ENCODE results near the gene SERP2. TPM values are rescaled to one million over a fixed set of nuclear protein-coding genes. Genes with fewer than 3 reads are reported as not detected.
A peak's percentile ranks its signal among the peaks of the same experiment; 100 is the strongest.

The SERP2 gene
- total and polyA plus RNA-seq, 2 of the 13 experiments (the other 11 are each of a cell fraction or from before 2014, with no cell fraction given) = not detected

DNA sequence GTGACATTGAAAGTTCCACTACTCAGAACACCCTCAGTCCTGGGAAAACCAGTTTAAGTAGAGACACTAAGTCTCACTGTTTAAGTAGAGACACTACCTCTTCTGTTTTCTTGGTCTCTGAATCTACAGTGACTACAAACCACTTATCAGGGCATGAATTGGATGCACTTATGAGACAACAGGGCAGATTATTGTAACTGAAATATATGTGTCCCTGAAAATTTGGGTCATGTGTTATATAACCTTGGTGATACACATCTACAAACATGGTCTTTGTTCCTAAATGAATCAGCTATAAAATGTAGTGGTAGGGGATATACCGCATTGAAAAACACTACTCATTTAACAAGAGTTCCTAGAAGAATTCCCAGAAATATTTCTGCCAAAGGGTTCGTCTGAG lies 55.7 kb downstream of the SERP2 start (continued):
- peak; percentile 31; the same call in 1 of the 2 replicates for TF ChIP-seq BCL6 (CRISPR knock-in tag; IDR thresholded peaks at IDR 0.05)
- TF ChIP-seq, protein P1, sequence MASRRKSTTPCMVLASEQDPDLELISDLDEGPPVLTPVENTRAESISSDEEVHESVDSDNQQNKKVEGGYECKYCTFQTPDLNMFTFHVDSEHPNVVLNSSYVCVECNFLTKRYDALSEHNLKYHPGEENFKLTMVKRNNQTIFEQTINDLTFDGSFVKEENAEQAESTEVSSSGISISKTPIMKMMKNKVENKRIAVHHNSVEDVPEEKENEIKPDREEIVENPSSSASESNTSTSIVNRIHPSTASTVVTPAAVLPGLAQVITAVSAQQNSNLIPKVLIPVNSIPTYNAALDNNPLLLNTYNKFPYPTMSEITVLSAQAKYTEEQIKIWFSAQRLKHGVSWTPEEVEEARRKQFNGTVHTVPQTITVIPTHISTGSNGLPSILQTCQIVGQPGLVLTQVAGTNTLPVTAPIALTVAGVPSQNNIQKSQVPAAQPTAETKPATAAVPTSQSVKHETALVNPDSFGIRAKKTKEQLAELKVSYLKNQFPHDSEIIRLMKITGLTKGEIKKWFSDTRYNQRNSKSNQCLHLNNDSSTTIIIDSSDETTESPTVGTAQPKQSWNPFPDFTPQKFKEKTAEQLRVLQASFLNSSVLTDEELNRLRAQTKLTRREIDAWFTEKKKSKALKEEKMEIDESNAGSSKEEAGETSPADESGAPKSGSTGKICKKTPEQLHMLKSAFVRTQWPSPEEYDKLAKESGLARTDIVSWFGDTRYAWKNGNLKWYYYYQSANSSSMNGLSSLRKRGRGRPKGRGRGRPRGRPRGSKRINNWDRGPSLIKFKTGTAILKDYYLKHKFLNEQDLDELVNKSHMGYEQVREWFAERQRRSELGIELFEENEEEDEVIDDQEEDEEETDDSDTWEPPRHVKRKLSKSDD (CRISPR knock-in tag; IDR thresholded peaks at IDR 0.05; ENCODE audit: low read depth) = no peak
- 0 out of 2 replicates have a peak, but pooled peaks have one; percentile 30 for TF ChIP-seq NCOA2 (CRISPR knock-in tag; IDR thresholded peaks at IDR 0.05)
- TF ChIP-seq, protein P2, sequence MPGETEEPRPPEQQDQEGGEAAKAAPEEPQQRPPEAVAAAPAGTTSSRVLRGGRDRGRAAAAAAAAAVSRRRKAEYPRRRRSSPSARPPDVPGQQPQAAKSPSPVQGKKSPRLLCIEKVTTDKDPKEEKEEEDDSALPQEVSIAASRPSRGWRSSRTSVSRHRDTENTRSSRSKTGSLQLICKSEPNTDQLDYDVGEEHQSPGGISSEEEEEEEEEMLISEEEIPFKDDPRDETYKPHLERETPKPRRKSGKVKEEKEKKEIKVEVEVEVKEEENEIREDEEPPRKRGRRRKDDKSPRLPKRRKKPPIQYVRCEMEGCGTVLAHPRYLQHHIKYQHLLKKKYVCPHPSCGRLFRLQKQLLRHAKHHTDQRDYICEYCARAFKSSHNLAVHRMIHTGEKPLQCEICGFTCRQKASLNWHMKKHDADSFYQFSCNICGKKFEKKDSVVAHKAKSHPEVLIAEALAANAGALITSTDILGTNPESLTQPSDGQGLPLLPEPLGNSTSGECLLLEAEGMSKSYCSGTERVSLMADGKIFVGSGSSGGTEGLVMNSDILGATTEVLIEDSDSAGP (CRISPR knock-in tag; IDR thresholded peaks at IDR 0.05; ENCODE audit: borderline replicate concordance) = no peak
- no peak for TF ChIP-seq U2AF2 (IDR thresholded peaks at IDR 0.05; ENCODE audit: low read depth, low read length)
- TF ChIP-seq, protein P3, sequence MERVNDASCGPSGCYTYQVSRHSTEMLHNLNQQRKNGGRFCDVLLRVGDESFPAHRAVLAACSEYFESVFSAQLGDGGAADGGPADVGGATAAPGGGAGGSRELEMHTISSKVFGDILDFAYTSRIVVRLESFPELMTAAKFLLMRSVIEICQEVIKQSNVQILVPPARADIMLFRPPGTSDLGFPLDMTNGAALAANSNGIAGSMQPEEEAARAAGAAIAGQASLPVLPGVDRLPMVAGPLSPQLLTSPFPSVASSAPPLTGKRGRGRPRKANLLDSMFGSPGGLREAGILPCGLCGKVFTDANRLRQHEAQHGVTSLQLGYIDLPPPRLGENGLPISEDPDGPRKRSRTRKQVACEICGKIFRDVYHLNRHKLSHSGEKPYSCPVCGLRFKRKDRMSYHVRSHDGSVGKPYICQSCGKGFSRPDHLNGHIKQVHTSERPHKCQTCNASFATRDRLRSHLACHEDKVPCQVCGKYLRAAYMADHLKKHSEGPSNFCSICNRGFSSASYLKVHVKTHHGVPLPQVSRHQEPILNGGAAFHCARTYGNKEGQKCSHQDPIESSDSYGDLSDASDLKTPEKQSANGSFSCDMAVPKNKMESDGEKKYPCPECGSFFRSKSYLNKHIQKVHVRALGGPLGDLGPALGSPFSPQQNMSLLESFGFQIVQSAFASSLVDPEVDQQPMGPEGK (CRISPR knock-in tag; IDR thresholded peaks at IDR 0.05) = no peak
- no peak for TF ChIP-seq TP53 (CRISPR knock-in tag; conservative IDR thresholded peaks at IDR 0.05)
- TF ChIP-seq, protein P4, sequence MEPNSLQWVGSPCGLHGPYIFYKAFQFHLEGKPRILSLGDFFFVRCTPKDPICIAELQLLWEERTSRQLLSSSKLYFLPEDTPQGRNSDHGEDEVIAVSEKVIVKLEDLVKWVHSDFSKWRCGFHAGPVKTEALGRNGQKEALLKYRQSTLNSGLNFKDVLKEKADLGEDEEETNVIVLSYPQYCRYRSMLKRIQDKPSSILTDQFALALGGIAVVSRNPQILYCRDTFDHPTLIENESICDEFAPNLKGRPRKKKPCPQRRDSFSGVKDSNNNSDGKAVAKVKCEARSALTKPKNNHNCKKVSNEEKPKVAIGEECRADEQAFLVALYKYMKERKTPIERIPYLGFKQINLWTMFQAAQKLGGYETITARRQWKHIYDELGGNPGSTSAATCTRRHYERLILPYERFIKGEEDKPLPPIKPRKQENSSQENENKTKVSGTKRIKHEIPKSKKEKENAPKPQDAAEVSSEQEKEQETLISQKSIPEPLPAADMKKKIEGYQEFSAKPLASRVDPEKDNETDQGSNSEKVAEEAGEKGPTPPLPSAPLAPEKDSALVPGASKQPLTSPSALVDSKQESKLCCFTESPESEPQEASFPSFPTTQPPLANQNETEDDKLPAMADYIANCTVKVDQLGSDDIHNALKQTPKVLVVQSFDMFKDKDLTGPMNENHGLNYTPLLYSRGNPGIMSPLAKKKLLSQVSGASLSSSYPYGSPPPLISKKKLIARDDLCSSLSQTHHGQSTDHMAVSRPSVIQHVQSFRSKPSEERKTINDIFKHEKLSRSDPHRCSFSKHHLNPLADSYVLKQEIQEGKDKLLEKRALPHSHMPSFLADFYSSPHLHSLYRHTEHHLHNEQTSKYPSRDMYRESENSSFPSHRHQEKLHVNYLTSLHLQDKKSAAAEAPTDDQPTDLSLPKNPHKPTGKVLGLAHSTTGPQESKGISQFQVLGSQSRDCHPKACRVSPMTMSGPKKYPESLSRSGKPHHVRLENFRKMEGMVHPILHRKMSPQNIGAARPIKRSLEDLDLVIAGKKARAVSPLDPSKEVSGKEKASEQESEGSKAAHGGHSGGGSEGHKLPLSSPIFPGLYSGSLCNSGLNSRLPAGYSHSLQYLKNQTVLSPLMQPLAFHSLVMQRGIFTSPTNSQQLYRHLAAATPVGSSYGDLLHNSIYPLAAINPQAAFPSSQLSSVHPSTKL (CRISPR knock-in tag; IDR thresholded peaks at IDR 0.05) = peak; percentile 53; the same call in 1 of the 2 replicates
- 0 out of 2 replicates have a peak, but pooled peaks have one; percentile 17 for TF ChIP-seq RARA (CRISPR knock-in tag; IDR thresholded peaks at IDR 0.05)
- peak; percentile 26; the same call in 1 of the 2 replicates for TF ChIP-seq SAP130 (CRISPR knock-in tag; IDR thresholded peaks at IDR 0.05; ENCODE audit: low read depth)
- TF ChIP-seq ZNF333 (CRISPR knock-in tag; IDR thresholded peaks at IDR 0.05; ENCODE audit: borderline replicate concordance) = no peak
- TF ChIP-seq, protein P5, sequence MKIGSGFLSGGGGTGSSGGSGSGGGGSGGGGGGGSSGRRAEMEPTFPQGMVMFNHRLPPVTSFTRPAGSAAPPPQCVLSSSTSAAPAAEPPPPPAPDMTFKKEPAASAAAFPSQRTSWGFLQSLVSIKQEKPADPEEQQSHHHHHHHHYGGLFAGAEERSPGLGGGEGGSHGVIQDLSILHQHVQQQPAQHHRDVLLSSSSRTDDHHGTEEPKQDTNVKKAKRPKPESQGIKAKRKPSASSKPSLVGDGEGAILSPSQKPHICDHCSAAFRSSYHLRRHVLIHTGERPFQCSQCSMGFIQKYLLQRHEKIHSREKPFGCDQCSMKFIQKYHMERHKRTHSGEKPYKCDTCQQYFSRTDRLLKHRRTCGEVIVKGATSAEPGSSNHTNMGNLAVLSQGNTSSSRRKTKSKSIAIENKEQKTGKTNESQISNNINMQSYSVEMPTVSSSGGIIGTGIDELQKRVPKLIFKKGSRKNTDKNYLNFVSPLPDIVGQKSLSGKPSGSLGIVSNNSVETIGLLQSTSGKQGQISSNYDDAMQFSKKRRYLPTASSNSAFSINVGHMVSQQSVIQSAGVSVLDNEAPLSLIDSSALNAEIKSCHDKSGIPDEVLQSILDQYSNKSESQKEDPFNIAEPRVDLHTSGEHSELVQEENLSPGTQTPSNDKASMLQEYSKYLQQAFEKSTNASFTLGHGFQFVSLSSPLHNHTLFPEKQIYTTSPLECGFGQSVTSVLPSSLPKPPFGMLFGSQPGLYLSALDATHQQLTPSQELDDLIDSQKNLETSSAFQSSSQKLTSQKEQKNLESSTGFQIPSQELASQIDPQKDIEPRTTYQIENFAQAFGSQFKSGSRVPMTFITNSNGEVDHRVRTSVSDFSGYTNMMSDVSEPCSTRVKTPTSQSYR (CRISPR knock-in tag; IDR thresholded peaks at IDR 0.05; ENCODE audit: borderline replicate concordance) = no peak
- TF ChIP-seq ZNF317 (CRISPR knock-in tag; IDR thresholded peaks at IDR 0.05) = 0 out of 2 replicates have a peak, but pooled peaks have one; percentile 33

Measured in HepG2 (cell line).